GM19240 (cell line): ENCODE measurements around the gene PUM2.

Source experiments
- DNase-seq: peaks from one replicate; pipeline ENCODE4 v3.0.0; 2011; ENCODE audit warnings: low spot score; ENCODE audit not compliant: insufficient read length

The PUM2 gene

GRCh38 chr2:20231598-20232026, 119.0 kb downstream of the PUM2 start:
- DNase-seq: no peak

GRCh38 chr2:20231159-20231558, 119.5 kb downstream of the PUM2 start:
- no peak for DNase-seq

GRCh38 chr2:20230114-20230425, 120.6 kb downstream of the PUM2 start:
- DNase-seq: no peak

- DNase-seq: no peak
Measured at GRCh38 chr2:20229322-20230113, 121.1 kb downstream of the PUM2 start.

- no peak for DNase-seq
Measured at GRCh38 chr2:20227894-20228505, 122.6 kb downstream of the PUM2 start.

- DNase-seq: no peak
Measured at GRCh38 chr2:20226152-20226545, 124.5 kb downstream of the PUM2 start.

- DNase-seq: no peak
Measured at GRCh38 chr2:20225294-20226151, 125.1 kb downstream of the PUM2 start.

- DNase-seq: no peak
Measured at GRCh38 chr2:20224716-20225293, 125.8 kb downstream of the PUM2 start, which contains the start of gene SDC1. Gene SDC1, minus strand, starts transcription at chr2:20225130. Its CDS starts 263 bp downstream, at chr2:20224867.

GRCh38 chr2:20224164-20224715, 126.4 kb downstream of the PUM2 start:
- no peak for DNase-seq

GRCh38 chr2:20223407-20224163, 127.1 kb downstream of the PUM2 start:
- DNase-seq: no peak

GRCh38 chr2:20222769-20223406, 127.8 kb downstream of the PUM2 start:
- no peak for DNase-seq

- DNase-seq: no peak
Measured at GRCh38 chr2:20222014-20222768, 128.5 kb downstream of the PUM2 start.

GRCh38 chr2:20221555-20221973, 129.1 kb downstream of the PUM2 start:
- DNase-seq: no peak

- DNase-seq: no peak
Measured at GRCh38 chr2:20220806-20221554, 129.7 kb downstream of the PUM2 start.

GRCh38 chr2:20219763-20220380, 130.8 kb downstream of the PUM2 start:
- DNase-seq: no peak

- DNase-seq: no peak
Measured at GRCh38 chr2:20218331-20219320, 132.0 kb downstream of the PUM2 start.
